ENCODE measurements around the gene INTS14. TPM values are rescaled to one million over a fixed set of nuclear protein-coding genes. Genes with fewer than 3 reads are reported as not detected.

INTS14 gene
- total RNA-seq, 1 experiment from 2014 or later: 39.9 TPM

DNA sequence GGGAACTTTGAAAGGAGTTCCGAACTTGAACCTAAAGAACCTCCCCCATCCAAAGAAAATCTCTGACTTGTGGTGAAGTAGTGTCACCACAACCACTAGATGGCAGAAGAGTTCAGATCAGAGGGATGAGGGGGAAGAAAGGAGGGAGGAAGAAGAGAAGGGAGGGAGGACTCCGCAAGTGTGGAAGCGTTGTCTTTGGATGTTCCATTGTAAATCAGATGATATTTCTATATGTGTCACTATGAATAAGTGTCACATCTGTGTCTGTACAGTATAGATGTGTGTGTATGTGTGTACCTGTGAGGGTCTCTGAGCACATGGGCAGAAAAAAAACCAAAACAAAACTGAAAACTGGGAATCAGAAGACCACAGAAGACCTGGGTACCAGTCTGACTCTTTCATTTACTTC is 27.8 kb upstream of the INTS14 start:
- Histone ChIP-seq H3K4me3 (ENCODE audit: low read depth, low read length, poor library complexity, severe bottlenecking) (peak overlapping the region; percentile 9), H3K4me1 (ENCODE audit: insufficient read depth, low read length, poor library complexity, severe bottlenecking) (no peaks in the 10 kb centered on the region), H3K36me3 (ENCODE audit: insufficient read depth, low read length, poor library complexity, severe bottlenecking) (no peaks in the 10 kb centered on the region), H3K9me3 (ENCODE audit: low read depth, low read length, poor library complexity, severe bottlenecking) (no peaks in the 10 kb centered on the region), H3K27me3 (replicated peaks; ENCODE audit: insufficient read depth, low read depth, low read length, poor library complexity) (no peaks in the 10 kb centered on the region), H3K27ac (ENCODE audit: low read depth, low read length, poor library complexity, severe bottlenecking) (no peak overlapping the region)
- TF ChIP-seq EZH2 (IDR thresholded peaks at IDR 0.05; ENCODE audit: borderline replicate concordance, low read depth, low read length, poor library complexity, severe bottlenecking): no peak
- TF ChIP-seq, protein P1, sequence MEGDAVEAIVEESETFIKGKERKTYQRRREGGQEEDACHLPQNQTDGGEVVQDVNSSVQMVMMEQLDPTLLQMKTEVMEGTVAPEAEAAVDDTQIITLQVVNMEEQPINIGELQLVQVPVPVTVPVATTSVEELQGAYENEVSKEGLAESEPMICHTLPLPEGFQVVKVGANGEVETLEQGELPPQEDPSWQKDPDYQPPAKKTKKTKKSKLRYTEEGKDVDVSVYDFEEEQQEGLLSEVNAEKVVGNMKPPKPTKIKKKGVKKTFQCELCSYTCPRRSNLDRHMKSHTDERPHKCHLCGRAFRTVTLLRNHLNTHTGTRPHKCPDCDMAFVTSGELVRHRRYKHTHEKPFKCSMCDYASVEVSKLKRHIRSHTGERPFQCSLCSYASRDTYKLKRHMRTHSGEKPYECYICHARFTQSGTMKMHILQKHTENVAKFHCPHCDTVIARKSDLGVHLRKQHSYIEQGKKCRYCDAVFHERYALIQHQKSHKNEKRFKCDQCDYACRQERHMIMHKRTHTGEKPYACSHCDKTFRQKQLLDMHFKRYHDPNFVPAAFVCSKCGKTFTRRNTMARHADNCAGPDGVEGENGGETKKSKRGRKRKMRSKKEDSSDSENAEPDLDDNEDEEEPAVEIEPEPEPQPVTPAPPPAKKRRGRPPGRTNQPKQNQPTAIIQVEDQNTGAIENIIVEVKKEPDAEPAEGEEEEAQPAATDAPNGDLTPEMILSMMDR (conservative IDR thresholded peaks at IDR 0.05; ENCODE audit: low read depth, low read length): peak; percentile 89
- no TSS peak for BruUV-seq (replicated peaks)
- intact Hi-C loops (cut with micrococcal nuclease; ENCODE audit: unreplicated experiment): loop anchor here (5.0 kb wide), 1 partner anchor 219 kb away; no protein-coding TSS in a partner anchor
- ChIA-PET POLR2A (ENCODE audit: low non-redundant PET) (no interaction called here), CTCF (no interaction called here)
- peak; percentile 89 for DNase-seq (ENCODE audit: low spot score)

DNA sequence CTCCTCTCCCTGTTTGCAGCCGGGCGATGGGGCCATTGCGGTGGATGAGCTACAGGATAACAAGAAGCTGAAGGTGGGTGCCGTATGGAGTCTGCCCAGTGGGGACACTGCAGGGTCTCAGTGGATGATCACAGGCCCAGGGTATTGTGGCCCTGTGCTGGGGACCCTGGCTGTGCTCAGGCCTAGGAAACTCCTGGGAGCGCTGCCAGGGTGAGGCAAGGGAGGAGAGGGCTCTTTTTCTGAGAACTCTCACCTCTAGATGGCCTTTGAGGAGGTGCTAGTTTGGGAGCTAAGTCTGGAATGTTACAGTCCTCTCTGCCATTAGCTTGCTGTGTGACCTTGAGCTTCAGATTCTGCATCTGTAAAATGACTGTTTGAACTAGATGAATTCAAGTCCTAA is 27.2 kb upstream of the INTS14 start:
- H3K27me3 ChIP-seq (replicated peaks; ENCODE audit: insufficient read depth, low read depth, low read length, poor library complexity): no peaks in the 10 kb centered on the region
- CTCF ChIA-PET: interaction anchor here (0.6 to 1.3 kb wide), 2 partner anchors 198 to 232 kb away, joined by 3 to 5 read pairs; no protein-coding TSS in a partner anchor
- H3K4me1 ChIP-seq (ENCODE audit: insufficient read depth, low read length, poor library complexity, severe bottlenecking): no peaks in the 10 kb centered on the region
- no peaks in the 10 kb centered on the region for H3K36me3 ChIP-seq (ENCODE audit: insufficient read depth, low read length, poor library complexity, severe bottlenecking)
- TF ChIP-seq EZH2 (IDR thresholded peaks at IDR 0.05; ENCODE audit: borderline replicate concordance, low read depth, low read length, poor library complexity, severe bottlenecking): no peak
- TF ChIP-seq, protein P1 (conservative IDR thresholded peaks at IDR 0.05; ENCODE audit: low read depth, low read length): no peak
- no peak for DNase-seq (ENCODE audit: low spot score)
- intact Hi-C loops (cut with micrococcal nuclease; ENCODE audit: unreplicated experiment): loop anchor here (5.0 kb wide), 1 partner anchor 219 kb away; no protein-coding TSS in a partner anchor
- POLR2A ChIA-PET (ENCODE audit: low non-redundant PET): no interaction called here
- BruUV-seq (replicated peaks): no TSS peak
- no peak overlapping the region for H3K4me3 ChIP-seq (ENCODE audit: low read depth, low read length, poor library complexity, severe bottlenecking)
- no peaks in the 10 kb centered on the region for H3K9me3 ChIP-seq (ENCODE audit: low read depth, low read length, poor library complexity, severe bottlenecking)
- no peak overlapping the region for H3K27ac ChIP-seq (ENCODE audit: low read depth, low read length, poor library complexity, severe bottlenecking)

DNA sequence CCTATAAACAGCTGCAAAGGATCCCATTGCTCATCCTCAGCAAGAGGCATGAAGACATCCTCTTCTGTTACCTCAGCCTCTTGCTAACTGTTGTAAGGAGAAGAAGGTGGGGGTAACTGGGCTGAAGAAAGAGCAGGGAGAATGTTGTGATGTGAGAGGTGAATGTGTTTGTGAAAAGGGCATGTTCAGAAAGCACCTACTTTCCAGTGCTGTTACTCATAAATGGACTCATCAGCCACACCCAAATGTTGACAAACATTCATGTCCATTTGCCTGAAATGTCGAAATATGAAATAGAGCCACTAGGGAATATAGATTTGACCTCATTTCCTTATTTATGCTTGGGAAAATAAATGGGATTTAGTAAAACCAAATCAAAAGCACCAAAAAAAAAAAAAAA is 23.4 kb upstream of the INTS14 start:
- H3K27me3 ChIP-seq (replicated peaks; ENCODE audit: insufficient read depth, low read depth, low read length, poor library complexity): no peaks in the 10 kb centered on the region
- H3K36me3 ChIP-seq (ENCODE audit: insufficient read depth, low read length, poor library complexity, severe bottlenecking): no peaks in the 10 kb centered on the region
- CTCF ChIA-PET: no interaction called here
- DNase-seq (ENCODE audit: low spot score): no peak
- no peaks in the 10 kb centered on the region for H3K9me3 ChIP-seq (ENCODE audit: low read depth, low read length, poor library complexity, severe bottlenecking)
- intact Hi-C loops (cut with micrococcal nuclease; ENCODE audit: unreplicated experiment): no loop called here
- no TSS peak for BruUV-seq (replicated peaks)
- no peak overlapping the region for H3K4me3 ChIP-seq (ENCODE audit: low read depth, low read length, poor library complexity, severe bottlenecking)
- no peak overlapping the region for H3K27ac ChIP-seq (ENCODE audit: low read depth, low read length, poor library complexity, severe bottlenecking)
- no peaks in the 10 kb centered on the region for H3K4me1 ChIP-seq (ENCODE audit: insufficient read depth, low read length, poor library complexity, severe bottlenecking)
- TF ChIP-seq EZH2 (IDR thresholded peaks at IDR 0.05; ENCODE audit: borderline replicate concordance, low read depth, low read length, poor library complexity, severe bottlenecking): no peak
- TF ChIP-seq, protein P1 (conservative IDR thresholded peaks at IDR 0.05; ENCODE audit: low read depth, low read length): no peak
- POLR2A ChIA-PET (ENCODE audit: low non-redundant PET): no interaction called here

Data from A673 (cell line).